SIG-M5 (cell line): ENCODE data around the gene PEX5L.
"Not testable (repeated sequence)": the region's sequence is repeated elsewhere in the genome, so short reads cannot be mapped to it uniquely, and the experiment has no call there.

Experiments
- DNase-seq: peaks from one replicate; lab custom pipeline; 2025; lab: John Stamatoyannopoulos, UW

Gene PEX5L

GRCh38 chr3:180036671-180037455 is at the start of gene PEX5L:
PEX5L (minus strand) TSS chr3:180036937; CDS start chr3:180036599, 338 bp downstream.
- no peak for DNase-seq

GRCh38 chr3:180085122-180085710 is 48.5 kb upstream of the PEX5L start:
- DNase-seq, result no peak

GRCh38 chr3:180082699-180083098 is 46.0 kb upstream of the PEX5L start:
- no peak for DNase-seq

GRCh38 chr3:180078592-180078991 is 41.9 kb upstream of the PEX5L start:
- DNase-seq, result no peak

GRCh38 chr3:180073561-180073960 is 36.8 kb upstream of the PEX5L start:
- DNase-seq, result no peak

GRCh38 chr3:180072786-180073185 is 36.0 kb upstream of the PEX5L start:
- DNase-seq, result no peak

GRCh38 chr3:180070925-180071324 is 34.2 kb upstream of the PEX5L start:
- no peak for DNase-seq

GRCh38 chr3:180068023-180068422 is 31.3 kb upstream of the PEX5L start:
- no peak for DNase-seq

GRCh38 chr3:180066598-180066997 is 29.9 kb upstream of the PEX5L start:
- DNase-seq, result no peak

GRCh38 chr3:180063783-180064182 is 27.0 kb upstream of the PEX5L start:
- no peak for DNase-seq

- DNase-seq, result no peak
These were observed 26.0 kb upstream of the PEX5L start for GRCh38 chr3:180062771-180063170.

- DNase-seq, result no peak
These were observed 22.6 kb upstream of the PEX5L start for GRCh38 chr3:180059356-180059755.

- DNase-seq, result no peak
These were observed 21.5 kb upstream of the PEX5L start for GRCh38 chr3:180058238-180058637.

GRCh38 chr3:180055656-180056055 is 18.9 kb upstream of the PEX5L start:
- DNase-seq, result not testable (repeated sequence)

- DNase-seq, result no peak
These were observed 12.7 kb upstream of the PEX5L start for GRCh38 chr3:180049391-180049790.

GRCh38 chr3:180048840-180049239 is 12.1 kb upstream of the PEX5L start:
- DNase-seq, result no peak

- peak; percentile 75 for DNase-seq
These were observed 11.4 kb upstream of the PEX5L start for GRCh38 chr3:180048103-180048502.

GRCh38 chr3:180040966-180041365 is 4.2 kb upstream of the PEX5L start:
- no peak for DNase-seq

GRCh38 chr3:180036092-180036670 is 556 bp downstream of the PEX5L start:
- DNase-seq, result no peak

GRCh38 chr3:180026997-180027396 is 9.7 kb downstream of the PEX5L start:
- DNase-seq, result no peak

- no peak for DNase-seq
These were observed 18.2 kb downstream of the PEX5L start for GRCh38 chr3:180018543-180018942.

- DNase-seq, result no peak
These were observed 18.9 kb downstream of the PEX5L start for GRCh38 chr3:180017846-180018245.

- no peak for DNase-seq
These were observed 24.8 kb downstream of the PEX5L start for GRCh38 chr3:180011927-180012326.
